Activated CD4-positive, alpha-beta T cell treated with anti-CD3 and anti-CD28 coated beads, Interleukin-2, amount 50 U/mL, for 1 hour (primary cell): Measurements from ENCODE around the gene OPN5.

ENCODE experiments used
- DNase-seq: peaks from one replicate; pipeline ENCODE4 v3.0.0-alpha.2; 2020

OPN5 gene

DNA sequence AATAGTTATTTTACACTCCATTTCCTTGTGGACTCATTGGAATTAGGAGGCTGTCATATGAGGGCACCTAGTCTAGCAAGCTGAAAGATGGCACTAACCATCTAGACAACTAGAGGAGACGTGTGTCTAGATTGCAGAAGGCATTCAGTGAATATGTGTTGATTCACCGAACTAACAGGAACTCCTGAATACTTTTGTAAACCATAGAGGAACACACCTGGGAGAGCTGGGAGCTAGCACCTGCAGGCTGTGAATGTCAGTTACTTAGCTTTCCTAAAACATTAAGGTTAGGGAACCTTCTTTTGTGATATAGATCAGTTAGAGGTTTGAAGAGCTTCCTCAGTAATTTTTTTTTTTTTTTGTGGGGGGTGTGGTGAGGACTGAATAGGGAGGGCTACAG is 7.7 kb downstream of the OPN5 start:
- no peak for DNase-seq

DNA sequence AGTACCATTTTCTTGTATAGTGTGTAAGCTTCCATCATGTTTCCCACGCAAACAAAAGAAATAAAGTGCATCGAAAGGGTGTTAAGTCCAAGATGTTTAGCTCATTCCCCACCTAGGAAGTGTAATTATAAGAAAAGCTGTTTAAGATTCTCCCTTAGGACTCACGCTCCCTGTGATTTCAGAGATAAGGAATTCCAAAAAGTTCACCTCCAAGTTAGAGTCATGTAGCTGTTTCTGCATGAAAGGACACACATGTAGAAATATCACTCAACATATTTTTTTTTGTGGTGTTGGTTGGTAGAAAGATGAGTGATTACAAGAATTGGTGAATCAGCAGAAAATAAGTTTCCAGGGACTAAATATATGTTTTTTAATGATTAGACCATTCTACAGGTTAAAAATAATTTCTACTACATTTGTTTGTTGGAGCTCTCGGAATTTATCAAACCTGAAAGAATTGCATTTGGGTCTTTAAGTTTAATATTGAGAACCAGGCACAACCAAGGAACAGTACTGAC is 10.4 kb downstream of the OPN5 start:
- no peak for DNase-seq

DNA sequence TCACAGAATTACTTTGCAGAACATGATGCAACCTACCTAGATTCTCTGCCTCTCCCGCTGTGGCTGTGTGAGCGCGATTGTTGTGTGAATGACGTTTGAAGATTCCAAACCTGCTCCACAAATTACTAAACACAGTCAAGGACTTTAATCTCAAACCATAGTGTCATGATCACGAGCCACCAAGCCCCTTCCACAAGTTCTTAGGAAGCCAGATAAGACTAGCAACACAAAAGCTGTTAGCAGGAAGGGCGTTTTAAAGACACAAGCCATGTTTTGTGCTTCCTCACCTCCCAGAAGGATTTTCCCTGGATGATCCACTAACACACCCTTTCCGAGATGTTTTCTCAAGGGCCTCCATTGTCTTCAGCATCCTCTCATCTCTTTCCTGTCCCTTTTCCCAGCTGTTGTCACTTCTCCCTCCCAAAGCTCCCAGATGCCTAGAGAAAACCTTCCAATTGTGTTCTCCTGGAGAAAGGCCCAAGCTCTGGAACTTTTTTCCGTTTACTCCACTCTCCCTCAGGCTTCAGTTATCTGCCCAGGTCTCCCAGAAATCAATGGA is 12.8 kb downstream of the OPN5 start:
- no peak for DNase-seq

DNA sequence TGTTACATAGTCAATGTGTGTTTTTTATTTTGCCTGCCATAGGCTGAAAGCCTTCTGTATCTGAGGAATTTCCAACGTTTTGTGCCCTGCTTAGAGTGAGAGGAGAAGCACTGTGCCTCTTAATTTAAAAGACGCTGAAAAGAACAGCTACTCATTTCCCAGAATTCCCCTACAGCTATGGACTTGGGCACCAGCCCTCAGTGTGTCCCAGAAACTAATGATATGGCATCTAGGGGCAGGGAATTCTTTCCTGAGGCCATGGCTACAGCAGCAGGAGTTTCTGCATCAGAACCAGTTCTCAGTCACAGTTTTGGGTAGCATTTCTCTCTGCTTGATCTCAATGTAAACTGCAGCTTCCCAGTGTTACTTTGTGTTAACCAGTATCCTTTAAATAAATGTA is 20.2 kb downstream of the OPN5 start:
- no peak for DNase-seq

DNA sequence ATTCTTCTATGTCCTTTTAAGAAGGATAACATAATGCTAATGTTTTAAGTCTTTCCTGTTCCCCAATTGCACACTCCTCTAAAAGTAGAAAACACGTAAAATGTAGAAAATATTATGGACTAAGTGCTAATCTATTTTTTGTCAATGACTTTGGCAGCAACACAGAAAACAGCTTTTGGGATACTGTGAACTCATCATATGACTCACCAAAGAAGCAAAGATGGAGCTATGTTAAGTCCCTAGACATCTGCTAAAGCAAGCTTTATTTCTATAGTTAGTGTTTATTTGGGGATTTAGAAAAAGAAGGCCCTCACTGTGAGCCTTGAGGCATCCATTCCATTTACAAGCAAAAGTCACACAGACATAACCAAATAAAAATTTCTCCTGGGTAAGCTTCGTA is 23.0 kb downstream of the OPN5 start:
- DNase-seq: no peak

DNA sequence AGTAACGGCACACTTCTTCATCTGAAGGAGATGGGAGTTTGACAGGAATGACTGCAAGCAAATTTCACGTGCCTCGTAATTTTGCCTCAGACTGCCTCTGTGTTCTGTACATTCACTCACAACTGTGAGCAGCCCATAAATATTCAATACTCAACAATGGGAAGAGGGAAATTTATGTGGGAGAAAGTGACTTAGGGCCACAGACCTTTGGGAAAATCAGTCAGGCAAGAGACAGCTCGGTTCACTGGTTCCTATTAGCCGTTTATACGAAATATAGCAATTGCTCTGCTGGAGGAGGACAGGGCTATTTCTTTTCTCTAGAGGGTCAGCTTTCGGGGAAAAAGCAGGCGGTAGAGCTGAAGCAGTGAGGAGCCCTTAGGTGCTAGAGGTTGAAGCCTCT is 28.0 kb downstream of the OPN5 start:
- no peak for DNase-seq

DNA sequence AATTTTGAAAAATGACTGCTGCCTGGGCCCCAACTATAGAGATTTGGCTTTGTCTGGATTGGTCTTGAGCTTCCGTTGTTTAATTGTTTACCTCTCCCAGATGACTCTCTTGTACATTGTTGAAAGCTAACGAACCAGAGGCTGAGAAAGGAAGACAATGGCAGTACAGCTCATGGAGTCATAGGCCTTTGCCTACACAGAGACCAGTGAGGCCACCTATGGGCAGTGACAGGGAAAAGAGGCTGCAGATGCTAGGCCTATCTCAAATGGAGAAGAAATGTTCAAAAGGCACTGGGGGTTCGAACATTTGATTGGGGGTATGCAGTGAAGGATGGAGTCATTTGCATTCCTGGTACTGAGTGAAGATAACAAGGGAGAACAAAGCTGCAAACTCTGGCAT is 29.1 kb downstream of the OPN5 start:
- no peak for DNase-seq

DNA sequence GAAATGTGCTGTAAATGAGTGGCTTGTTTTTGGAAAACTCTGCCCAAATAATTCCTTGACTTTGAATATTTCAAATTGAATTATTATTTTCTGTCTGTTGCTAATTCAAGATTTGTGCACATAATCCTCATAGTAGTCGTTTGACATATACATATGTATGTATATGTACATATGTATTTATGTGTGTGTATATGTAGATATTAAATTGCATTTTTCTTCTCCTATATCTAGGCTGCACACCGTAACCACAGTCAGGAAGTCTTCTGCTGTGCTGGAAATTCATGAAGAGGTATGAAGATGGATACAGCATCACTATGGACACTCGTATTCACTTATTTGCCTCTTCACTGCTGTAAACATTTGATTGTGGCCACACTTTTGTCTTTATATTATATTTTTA is 29.6 kb downstream of the OPN5 start:
- DNase-seq: no peak

DNA sequence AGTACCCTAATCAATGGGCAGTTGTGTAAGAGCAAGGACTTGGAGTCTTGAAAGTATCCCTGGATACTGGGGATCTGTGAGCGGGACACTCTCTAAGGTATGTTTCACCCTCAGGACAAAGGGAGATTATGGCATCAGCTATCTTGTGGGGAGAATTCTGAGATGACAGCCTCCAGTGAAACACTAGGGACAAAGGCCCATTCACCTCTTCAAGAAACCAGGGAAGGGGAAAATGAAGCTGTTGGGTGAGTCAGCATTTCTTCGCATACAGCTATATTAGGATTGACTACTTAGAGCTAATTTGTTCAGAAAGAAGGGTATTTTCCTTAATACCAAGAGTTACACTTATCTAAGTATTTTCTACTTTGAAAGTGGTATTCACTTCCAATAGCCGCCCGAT is 35.9 kb downstream of the OPN5 start:
- DNase-seq: no peak

DNA sequence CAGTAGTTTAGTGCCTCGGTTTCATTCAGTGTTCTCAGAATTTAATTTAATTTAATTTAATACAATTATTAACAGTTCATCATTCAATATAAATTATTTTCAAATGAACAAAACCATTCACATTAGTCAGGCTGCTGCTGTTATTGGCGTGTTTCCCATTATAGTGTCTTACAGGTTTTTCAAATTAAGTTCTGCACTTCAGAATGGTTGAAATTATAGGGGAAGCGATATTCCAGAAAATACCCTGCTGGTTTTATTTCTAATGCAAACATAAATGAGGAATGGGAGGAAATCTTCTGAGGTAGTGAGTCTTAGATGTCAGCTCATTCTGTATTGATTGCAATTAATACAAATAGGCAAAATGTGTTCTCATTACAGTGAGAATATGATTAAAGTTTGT is 37.6 kb downstream of the OPN5 start:
- no peak for DNase-seq

DNA sequence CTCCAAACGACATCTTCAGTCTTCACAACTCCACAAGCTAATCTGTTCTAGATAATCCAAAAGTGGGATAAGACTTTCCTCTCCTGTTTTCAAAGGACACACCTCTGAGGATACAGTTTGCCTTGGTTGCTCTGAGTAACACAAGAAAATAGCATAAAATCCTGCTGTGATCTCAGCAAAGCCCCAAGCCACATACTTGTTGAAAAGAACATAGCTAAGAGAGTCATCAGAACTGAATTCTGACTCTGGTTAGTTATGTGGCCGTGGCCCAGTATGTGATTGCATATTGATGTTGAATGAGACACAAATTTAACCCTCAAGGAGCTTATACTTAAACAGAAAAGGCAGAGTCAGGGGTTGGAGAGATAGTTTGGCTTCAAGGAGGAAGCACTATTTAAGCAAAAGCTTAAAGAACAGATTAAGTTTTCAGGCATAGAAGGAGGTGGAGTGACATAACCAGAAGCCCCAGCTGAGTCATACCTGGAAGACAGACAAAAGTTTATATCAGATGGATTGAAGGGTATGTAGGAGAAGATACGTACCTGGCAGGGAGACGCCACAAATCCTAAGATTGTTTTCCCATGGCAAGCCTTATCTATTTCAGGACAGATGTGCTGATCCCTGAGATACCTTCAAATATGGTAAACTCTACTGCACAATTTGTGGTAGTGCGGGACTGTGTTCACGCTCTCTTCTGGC is 41.2 kb downstream of the OPN5 start:
- no peak for DNase-seq

DNA sequence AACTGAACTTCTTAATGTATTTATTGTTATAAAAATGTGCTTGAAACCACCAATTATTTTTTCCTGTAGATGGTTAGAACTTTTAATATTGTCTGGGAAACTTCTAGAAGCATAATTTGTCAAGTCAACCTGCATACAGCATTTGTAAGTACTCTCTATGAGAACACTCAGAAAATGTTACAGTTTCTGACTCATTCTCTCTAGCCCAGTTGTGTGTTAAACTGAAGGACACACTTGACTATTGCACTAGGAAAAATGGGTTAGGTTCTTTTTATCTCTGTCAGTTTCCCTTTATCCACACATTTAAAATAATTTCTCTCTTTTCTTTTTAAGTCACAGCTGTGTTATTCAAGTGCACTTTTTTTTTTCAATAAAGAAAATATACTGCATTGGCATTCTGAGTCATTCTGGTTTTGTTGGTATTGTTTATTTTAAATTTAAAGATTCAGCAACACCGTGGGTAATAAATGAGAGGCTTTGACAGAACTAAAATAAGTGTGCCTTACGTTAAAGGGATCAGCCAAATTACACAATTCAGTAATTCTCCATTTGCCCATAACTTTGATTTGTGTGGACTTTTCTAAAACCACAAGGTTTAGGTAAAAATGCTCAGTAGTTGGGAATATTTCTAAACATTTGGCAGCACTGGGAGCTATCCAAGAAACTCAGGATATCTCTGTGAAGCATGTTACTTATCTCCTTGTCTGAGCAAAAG is 50.7 kb downstream of the OPN5 start:
- no peak for DNase-seq

DNA sequence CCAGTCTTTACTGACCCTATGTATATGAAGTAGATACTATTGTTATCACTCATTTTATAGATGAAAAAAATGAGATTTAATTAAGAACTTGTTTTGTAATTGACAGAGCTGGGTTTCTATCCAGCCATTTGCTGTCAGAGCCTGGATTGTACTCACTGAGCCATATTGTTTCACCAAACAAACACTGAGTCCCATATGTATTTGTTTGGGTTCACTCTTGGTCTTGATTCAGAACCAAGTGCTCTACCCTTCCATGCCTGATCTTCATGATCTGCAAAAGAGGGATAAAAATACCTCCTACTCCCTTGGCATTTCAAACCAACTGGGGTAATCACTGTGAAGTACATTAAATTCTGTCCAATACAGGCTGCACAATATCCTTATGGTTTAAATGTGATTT is 52.4 kb downstream of the OPN5 start:
- DNase-seq: no peak

DNA sequence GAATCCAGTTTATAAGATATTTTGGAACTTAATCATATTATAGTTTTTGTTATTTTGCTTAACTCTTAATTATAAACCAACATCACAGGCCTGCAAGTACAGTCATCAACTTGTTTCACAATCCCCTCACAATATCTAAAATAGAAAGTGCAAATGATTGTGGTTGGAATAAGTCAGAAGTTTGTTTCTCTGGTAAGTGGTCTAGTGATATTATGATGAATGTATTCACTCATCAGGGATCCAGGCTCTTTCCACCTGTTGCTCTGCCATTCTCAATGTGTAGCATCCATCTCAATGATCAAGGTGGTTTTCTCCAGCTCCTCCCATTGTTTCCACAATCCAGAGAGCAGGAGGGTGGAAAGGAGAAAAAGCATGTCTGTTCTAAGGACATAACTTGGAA is 54.2 kb downstream of the OPN5 start:
- no peak for DNase-seq

DNA sequence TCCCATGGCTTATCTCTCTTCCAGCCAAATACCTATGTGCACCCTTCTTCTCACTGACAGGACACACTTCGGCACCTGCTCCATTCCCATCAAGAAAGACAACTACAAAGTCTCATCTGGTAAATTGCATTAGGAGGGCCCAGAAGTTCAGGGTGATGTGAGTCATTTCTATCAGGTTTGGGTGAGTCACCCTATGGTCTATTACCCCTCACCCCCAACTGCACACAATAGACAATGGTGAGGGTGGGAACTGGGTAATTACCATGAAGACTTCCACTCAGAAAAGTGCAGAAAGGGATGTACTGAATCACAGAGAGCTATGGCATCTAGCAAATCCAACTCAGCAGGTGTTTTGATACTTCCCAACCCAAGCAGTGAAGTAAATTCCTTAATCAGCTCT is 54.8 kb downstream of the OPN5 start:
- DNase-seq: no peak

DNA sequence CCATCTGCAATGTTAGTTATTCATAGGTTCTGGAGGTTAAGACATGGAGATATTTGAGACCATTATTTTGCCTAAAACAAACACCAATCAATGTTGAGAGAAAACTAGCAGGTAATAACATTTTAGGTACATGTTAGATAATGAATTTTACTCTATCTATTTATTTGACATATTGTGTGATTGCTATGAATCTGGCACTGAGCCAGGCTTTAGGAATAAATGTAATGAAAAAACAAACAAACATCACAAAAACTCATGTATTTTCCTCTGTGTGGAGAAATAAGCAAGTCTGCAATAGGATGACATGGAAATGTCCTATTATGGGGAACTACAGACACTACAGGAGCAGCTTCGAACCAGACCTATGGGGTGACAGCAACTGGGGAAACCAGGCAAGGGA is 57.8 kb downstream of the OPN5 start:
- no peak for DNase-seq

DNA sequence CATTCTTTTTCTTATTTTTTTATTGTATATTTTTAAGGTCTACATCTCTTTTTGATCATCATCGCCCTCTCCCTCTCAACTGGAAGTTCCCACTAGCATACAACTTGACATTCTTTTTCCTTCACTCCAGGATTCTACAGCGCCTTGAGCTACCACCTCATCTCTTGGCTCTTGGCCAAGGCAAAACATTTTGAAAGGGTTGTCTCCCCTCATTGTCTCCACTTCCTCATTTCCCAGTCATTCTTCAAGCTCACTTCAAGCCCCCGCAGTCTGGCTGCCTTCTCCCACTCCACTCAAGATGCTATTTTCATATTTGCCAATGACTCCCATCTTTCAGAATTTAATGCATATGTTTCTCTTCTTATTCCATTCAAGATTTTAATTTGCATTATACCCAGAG is 63.0 kb downstream of the OPN5 start:
- DNase-seq: no peak

DNA sequence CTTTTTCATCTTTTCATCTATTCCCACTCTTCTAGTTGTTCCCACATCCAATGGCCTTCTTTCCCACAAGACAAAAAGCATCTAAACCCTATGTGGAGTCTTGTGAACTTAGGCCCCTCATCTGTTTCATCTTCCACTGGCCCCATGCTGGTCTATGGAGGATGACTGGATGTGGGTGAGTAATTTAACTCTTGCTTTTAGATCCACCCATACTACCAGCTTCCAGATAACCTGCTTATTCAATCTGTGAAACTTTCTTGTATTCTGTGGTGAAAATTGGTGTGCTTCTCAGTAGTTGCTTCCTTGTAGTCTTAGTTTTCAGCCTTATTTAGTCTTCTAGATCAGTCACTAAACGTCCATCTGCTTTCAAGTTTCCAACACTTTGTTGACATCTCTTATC is 64.9 kb downstream of the OPN5 start:
- DNase-seq: no peak

DNA sequence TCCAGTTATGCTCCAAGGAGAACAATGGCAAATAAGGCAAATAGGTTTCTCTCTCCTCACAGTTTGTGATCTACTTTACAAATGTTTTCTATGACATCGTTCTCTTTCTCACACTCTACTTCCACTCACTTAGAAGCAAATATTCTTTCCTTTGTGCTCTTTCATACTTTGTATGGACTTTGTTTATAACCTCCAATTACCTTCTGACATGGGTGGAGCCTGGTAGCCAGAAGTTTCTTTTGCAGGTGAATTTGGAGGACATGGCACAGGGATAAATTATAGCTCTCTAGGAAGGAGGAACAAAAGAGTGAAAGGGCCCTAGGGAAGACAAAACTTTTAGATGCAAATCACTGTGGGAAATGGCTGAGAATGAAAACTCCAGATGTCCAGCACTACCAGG is 69.3 kb downstream of the OPN5 start:
- no peak for DNase-seq

DNA sequence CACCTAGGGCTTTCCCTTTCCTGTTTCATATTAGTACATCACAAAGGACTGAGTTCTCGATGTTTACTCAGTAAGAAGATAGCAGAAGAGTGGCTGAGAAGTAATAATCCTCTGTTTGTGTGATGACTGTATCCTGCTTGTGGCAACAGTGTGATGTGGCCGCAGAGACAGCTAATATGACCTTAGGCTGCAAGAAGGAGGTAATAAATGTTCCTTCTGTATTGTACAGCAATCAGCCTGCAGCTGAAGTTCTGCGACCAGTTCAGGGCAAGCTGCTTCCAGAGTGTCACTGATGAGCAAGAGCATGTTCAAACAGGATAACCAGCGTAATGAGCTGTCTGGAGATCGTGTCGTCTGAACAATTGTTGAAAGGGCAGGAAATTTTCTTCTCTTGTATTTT is 70.9 kb downstream of the OPN5 start:
- no peak for DNase-seq

DNA sequence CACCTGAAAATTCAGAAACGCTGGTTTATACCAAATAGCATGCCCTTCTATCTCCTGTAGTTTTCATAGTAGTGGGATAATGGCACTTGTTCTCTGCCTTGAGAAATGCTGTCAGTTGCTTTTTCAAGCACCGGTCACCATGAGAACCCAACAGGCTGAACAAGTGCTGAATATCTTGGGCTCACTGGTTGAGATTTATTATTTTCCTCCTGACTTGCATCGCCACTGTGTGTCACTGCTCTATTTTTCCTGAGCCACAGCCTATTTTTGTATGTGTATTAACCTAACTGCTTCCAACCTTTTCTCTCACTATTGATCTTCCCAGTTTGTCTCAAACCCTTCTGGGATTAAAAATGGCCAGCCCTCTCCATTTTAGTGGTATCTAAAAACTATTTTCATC is 71.9 kb downstream of the OPN5 start:
- no peak for DNase-seq

DNA sequence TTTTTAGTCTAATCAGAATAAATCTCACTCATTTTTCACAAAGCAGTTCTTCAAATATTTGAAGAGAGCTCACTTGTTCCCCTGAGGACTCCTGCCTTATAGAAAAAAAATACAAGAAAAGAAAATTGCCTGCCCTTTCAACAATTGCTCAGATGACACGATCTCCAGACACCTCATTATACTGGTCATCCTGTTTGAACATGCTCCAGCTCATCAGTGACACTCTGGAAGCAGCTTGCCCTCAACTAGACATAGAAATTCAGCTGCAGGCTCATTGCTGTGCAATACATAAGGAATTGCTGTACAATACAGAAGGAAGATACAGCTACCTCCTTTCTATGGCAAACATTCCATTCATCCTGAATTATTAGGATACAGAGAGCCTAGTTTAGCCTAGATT is 73.1 kb downstream of the OPN5 start:
- DNase-seq: no peak

DNA sequence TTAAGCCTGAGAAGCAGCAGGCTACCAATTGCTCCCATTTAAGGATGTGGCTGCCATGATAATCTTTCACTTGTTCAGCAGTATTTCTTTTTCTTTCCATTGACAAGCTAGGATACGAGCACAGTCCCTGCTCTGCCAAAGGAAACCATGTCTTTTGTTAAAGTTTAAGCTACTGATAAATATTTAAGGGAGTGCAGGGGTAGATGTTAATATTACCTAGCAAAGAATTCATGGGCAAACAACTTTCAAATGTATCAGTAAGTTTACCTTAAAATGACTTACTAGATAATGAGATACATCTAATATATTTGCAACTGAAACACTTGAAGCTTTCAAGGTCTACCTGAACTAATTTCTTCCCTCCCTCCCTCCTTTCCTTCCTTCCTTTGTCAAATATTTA is 77.3 kb downstream of the OPN5 start:
- DNase-seq: no peak

DNA sequence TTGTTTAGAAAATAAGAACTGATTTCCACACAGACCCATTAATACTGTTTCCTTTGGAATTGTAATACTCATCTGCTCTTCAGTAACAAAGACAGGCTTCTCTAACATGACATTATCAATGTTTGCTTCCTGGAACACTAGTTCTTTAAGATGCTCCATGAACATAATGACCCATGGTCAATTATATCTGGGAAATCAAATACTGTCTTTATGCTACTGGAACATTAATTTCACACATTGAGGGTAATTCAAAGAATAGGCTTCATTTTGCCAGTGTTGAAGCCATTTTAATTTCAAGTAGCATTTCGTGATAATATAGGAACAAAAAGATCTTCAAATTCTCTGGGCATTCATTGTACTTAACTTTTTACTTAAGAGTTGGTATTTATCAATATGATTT is 80.9 kb downstream of the OPN5 start:
- no peak for DNase-seq

DNA sequence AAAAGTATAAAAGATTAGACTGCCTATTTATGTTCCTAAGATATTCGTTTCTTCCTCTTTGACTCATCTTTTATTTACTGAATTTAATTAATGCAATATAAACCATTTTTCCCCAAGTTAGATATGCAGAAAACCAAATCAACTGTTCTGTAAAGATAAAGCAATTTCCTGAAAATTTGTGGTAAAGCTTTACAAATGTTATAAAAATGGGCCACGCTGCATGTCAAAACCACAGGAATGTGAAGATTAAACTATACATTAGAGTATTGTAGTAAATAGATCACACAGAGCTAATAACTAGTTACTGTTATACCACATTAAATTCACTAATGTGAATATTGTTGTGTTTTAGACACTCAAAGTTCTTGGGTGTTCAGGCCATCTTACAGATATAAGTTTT is 83.4 kb downstream of the OPN5 start:
- DNase-seq: no peak
